Measurements from ENCODE around the gene PCDHGB3. TPM values are rescaled to one million over a fixed set of nuclear protein-coding genes. Genes with fewer than 3 reads are reported as not detected.

Gene PCDHGB3
- total RNA-seq, 2 experiments from 2014 or later = not detected

Other genes starting within 250 kb of the PCDHGB3 start
- gene PCDHB4, start 248.4 kb upstream of the PCDHGB3 start, total RNA-seq = not detected
- gene PCDHB5, start 235.0 kb upstream of the PCDHGB3 start, total RNA-seq = not detected
- not detected for gene PCDHB6, start 220.2 kb upstream of the PCDHGB3 start, total RNA-seq
- not detected for gene PCDHB7, start 197.6 kb upstream of the PCDHGB3 start, total RNA-seq
- gene PCDHB8, start 192.5 kb upstream of the PCDHGB3 start, total RNA-seq = not detected
- not detected for gene PCDHB16, start 187.9 kb upstream of the PCDHGB3 start, total RNA-seq
- gene PCDHB9, start 183.1 kb upstream of the PCDHGB3 start, total RNA-seq = not detected
- not detected for gene PCDHB10, start 177.9 kb upstream of the PCDHGB3 start, total RNA-seq
- gene PCDHB11, start 170.6 kb upstream of the PCDHGB3 start, total RNA-seq = not detected
- gene PCDHB12, start 161.5 kb upstream of the PCDHGB3 start, total RNA-seq = not detected
- gene PCDHB13, start 156.3 kb upstream of the PCDHGB3 start, total RNA-seq = not detected
- gene PCDHB14, start 146.9 kb upstream of the PCDHGB3 start, total RNA-seq = not detected
- gene PCDHB15, start 124.8 kb upstream of the PCDHGB3 start, total RNA-seq = not detected
- gene SLC25A2, start 66.2 kb upstream of the PCDHGB3 start, total RNA-seq = under 1 TPM; 0.27 to 0.30 TPM
- gene TAF7, start 49.5 kb upstream of the PCDHGB3 start, total RNA-seq = 10 to 100 TPM; 45.2 to 54.4 TPM
- under 1 TPM in 1 of 2 experiments, not detected in 1; 0.05 TPM for gene PCDHGA1, start 39.7 kb upstream of the PCDHGB3 start, total RNA-seq
- gene PCDHGA2, start 31.5 kb upstream of the PCDHGB3 start, total RNA-seq = not detected
- not detected for gene PCDHGA3, start 26.4 kb upstream of the PCDHGB3 start, total RNA-seq
- gene PCDHGB1, start 20.1 kb upstream of the PCDHGB3 start, total RNA-seq = not detected
- under 1 TPM; 0.11 TPM for gene PCDHGA4, start 15.2 kb upstream of the PCDHGB3 start, total RNA-seq
- under 1 TPM; 0.07 to 0.18 TPM for gene PCDHGB2, start 10.2 kb upstream of the PCDHGB3 start, total RNA-seq
- gene PCDHGA5, start 6.1 kb upstream of the PCDHGB3 start, total RNA-seq = under 1 TPM; 0.07 to 0.09 TPM
- gene PCDHGA6, start 3.6 kb downstream of the PCDHGB3 start, total RNA-seq = under 1 TPM; 0.05 to 0.14 TPM
- gene PCDHGA7, start 12.5 kb downstream of the PCDHGB3 start, total RNA-seq = not detected
- under 1 TPM in 1 of 2 experiments, not detected in 1; 0.09 TPM for gene PCDHGB4, start 17.5 kb downstream of the PCDHGB3 start, total RNA-seq
- gene PCDHGA8, start 22.4 kb downstream of the PCDHGB3 start, total RNA-seq = not detected
- under 1 TPM; 0.05 to 0.09 TPM for gene PCDHGB5, start 27.7 kb downstream of the PCDHGB3 start, total RNA-seq
- gene PCDHGA9, start 32.5 kb downstream of the PCDHGB3 start, total RNA-seq = under 1 TPM in 1 of 2 experiments, not detected in 1; 0.09 TPM
- not detected for gene PCDHGB6, start 37.8 kb downstream of the PCDHGB3 start, total RNA-seq
- gene PCDHGA10, start 42.7 kb downstream of the PCDHGB3 start, total RNA-seq = under 1 TPM in 1 of 2 experiments, not detected in 1; 0.07 TPM
- not detected for gene PCDHGB7, start 47.4 kb downstream of the PCDHGB3 start, total RNA-seq
- gene PCDHGA11, start 50.8 kb downstream of the PCDHGB3 start, total RNA-seq = under 1 TPM in 1 of 2 experiments, not detected in 1; 0.07 TPM
- under 1 TPM; 0.07 to 0.09 TPM for gene PCDHGA12, start 60.3 kb downstream of the PCDHGB3 start, total RNA-seq
- gene PCDHGC3, start 105.7 kb downstream of the PCDHGB3 start, total RNA-seq = under 1 TPM; 0.16 to 0.34 TPM
- not detected for gene PCDHGC4, start 114.8 kb downstream of the PCDHGB3 start, total RNA-seq
- gene PCDHGC5, start 118.8 kb downstream of the PCDHGB3 start, total RNA-seq = not detected
- gene DIAPH1, start 248.8 kb downstream of the PCDHGB3 start, total RNA-seq = 100 to 1,000 TPM; 185 to 212 TPM

All from activated CD4-positive, alpha-beta T cell treated with anti-CD3 and anti-CD28 coated beads for 36 hours (primary cell).